B cell (primary cell): Measurements from ENCODE around the gene FOXA3. TPM values are rescaled to one million over a fixed set of nuclear protein-coding genes. Genes with fewer than 3 reads are reported as not detected.

Source experiments
- ATAC-seq: fragments of 200-7000 bp; cut with Tn5 transposase; one replicate; pipeline ENCODE4 v1.10.0; 2021; ENCODE audit warnings: low read depth, mild to moderate bottlenecking, moderate number of reproducible peaks, moderate library complexity
- CTCF ChIA-PET: fragments of 350-600 bp; sonication (Branson Sonifier 250); formaldehyde crosslinking; loops from one replicate; lab custom pipeline; 2021; ENCODE audit warnings: antibody characterized with exemption, inconsistent platforms; lab: Charles Lee
- POLR2A ChIA-PET: fragments of 350-600 bp; sonication (Branson Sonifier 250); formaldehyde crosslinking; loops from one replicate; lab custom pipeline; 2021; ENCODE audit warnings: antibody characterized with exemption; lab: Charles Lee
- DNase-seq: peaks from one replicate; pipeline ENCODE4 v3.0.0; 2013
- H2AFZ ChIP-seq: 2 replicates; pipeline ENCODE4 v1.6.1; 2012; ENCODE audit warnings: mild to moderate bottlenecking, low read depth, low read length; ENCODE audit not compliant: insufficient read depth, poor library complexity, severe bottlenecking
- H3K27ac ChIP-seq, 2 donors: 1 replicate in 1 of 2; 2 replicates in 1 of 2; pipeline ENCODE4 v1.5.1; 2012 to 2013; ENCODE audit warnings: low read length in 2 of 2, mild to moderate bottlenecking in 2 of 2, moderate library complexity in 1 of 2
- H3K27me3 ChIP-seq, 4 experiments: fragments of 200-600 bp in 1 of 4; sonication (generic) in 1 of 4; replicated peaks in 1 of 4; 1 replicate in 2 of 4; 2 replicates in 2 of 4; pipeline versions ENCODE4 v1.6.1 to v1.7.0; 2013 to 2016; ENCODE audit warnings: low read length in 3 of 4, mild to moderate bottlenecking in 2 of 4, mixed read lengths in 1 of 4, moderate library complexity in 1 of 4; ENCODE audit not compliant: insufficient read depth in 4 of 4, control insufficient read depth in 3 of 4; ENCODE audit errors: control extremely low read depth in 1 of 4
- H3K36me3 ChIP-seq, 2 experiments: replicated peaks in 1 of 2; 1 replicate in 1 of 2; 2 replicates in 1 of 2; pipeline versions ENCODE4 v1.6.1 to v1.7.1; 2013; ENCODE audit warnings: low read length in 1 of 2; ENCODE audit not compliant: insufficient read depth in 2 of 2, control insufficient read depth in 1 of 2; ENCODE audit errors: control extremely low read depth in 1 of 2, extremely low read depth in 1 of 2
- H3K4me1 ChIP-seq, 2 donors: fragments of 200-600 bp in 1 of 2; sonication (generic) in 1 of 2; 1 replicate in 1 of 2; 2 replicates in 1 of 2; pipeline versions ENCODE4 v1.5.1 to v1.6.1; 2013 to 2017; ENCODE audit warnings: low read length in 2 of 2; ENCODE audit not compliant: control insufficient read depth in 2 of 2, insufficient read depth in 2 of 2
- H3K4me2 ChIP-seq: replicated peaks from 2 replicates; pipeline ENCODE3; 2012; ENCODE audit warnings: mild to moderate bottlenecking, low read depth, low read length; ENCODE audit not compliant: poor library complexity, severe bottlenecking
- H3K4me3 ChIP-seq, 5 experiments: fragments of 200-600 bp in 1 of 5; sonication (generic) in 1 of 5; 1 replicate in 3 of 5; 2 replicates in 2 of 5; pipeline versions ENCODE4 v1.5.1 to v1.7.0; 2011 to 2016; ENCODE audit warnings: low read length in 4 of 5, mild to moderate bottlenecking in 4 of 5, low read depth in 2 of 5, control low read depth in 1 of 5, moderate library complexity in 1 of 5; ENCODE audit not compliant: insufficient read depth in 1 of 5; ENCODE audit errors: control extremely low read depth in 1 of 5, extremely low read depth in 1 of 5
- H3K79me2 ChIP-seq: fragments of 200-600 bp; sonication (generic); one replicate; pipeline ENCODE4 v1.6.0; 2016; ENCODE audit warnings: low read length; ENCODE audit not compliant: control insufficient read depth, insufficient read depth
- H3K9ac ChIP-seq: fragments of 200-600 bp; sonication (generic); 2 replicates; pipeline ENCODE4 v1.6.1; 2017; ENCODE audit warnings: mild to moderate bottlenecking, low read length, moderate library complexity
- H3K9me3 ChIP-seq, 3 donors: one replicate each; pipeline versions ENCODE4 v1.6.1 to v1.7.1; 2013; ENCODE audit warnings: low read length in 2 of 3; ENCODE audit not compliant: control insufficient read depth in 2 of 3, insufficient read depth in 1 of 3; ENCODE audit errors: control extremely low read depth in 1 of 3
- H4K20me1 ChIP-seq: 2 replicates; pipeline ENCODE4 v1.6.0; 2012; ENCODE audit warnings: mild to moderate bottlenecking, low read length; ENCODE audit not compliant: insufficient read depth, control insufficient read depth, poor library complexity, severe bottlenecking
- H3K27ac Mint-ChIP-seq: one replicate; pipeline ENCODE4 v1.8.0; 2021; ENCODE audit warnings: mixed read lengths
- H3K27me3 Mint-ChIP-seq: one replicate; pipeline ENCODE4 v1.8.0; 2021; ENCODE audit warnings: mixed read lengths
- H3K4me1 Mint-ChIP-seq: one replicate; pipeline ENCODE4 v1.8.0; 2021; ENCODE audit warnings: mixed read lengths
- H3K4me3 Mint-ChIP-seq: one replicate; pipeline ENCODE4 v1.8.0; 2021; ENCODE audit warnings: mixed read lengths
- H3K9me3 Mint-ChIP-seq: one replicate; pipeline ENCODE4 v1.8.0; 2022; ENCODE audit warnings: mixed read lengths; ENCODE audit not compliant: insufficient read depth
- EZH2 ChIP-seq: IDR thresholded peaks from 2 replicates; pipeline ENCODE4 v1.6.1; 2012; ENCODE audit warnings: borderline replicate concordance, low read depth, mild to moderate bottlenecking, moderate library complexity, low read length; ENCODE audit not compliant: insufficient read depth, poor library complexity, severe bottlenecking
- WGBS: methylation state at CpG from one replicate; pipeline ENCODE4 v1.1.5; 2013; ENCODE audit warnings: missing lambda C conversion rate; ENCODE audit not compliant: insufficient coverage; 5-methylcytosine and 5-hydroxymethylcytosine counted together
- intact Hi-C: fragments of 100-400 bp; cut with micrococcal nuclease; formaldehyde crosslinking; loops from one replicate; pipeline ENCODE4 v1.10.0; 2022
- polyA plus RNA-seq: library from polyadenylated mRNA; depleted of rRNA; stranded (reverse); fragments of >200 nt; gene quantifications from 2 replicates; pipeline ENCODE4 v1.2.3, GENCODE V29; 2012
- total RNA-seq, 2 donors: library from RNA; stranded (reverse); fragments of 120-200 nt in 1 of 2; gene quantifications; 1 replicate in 1 of 2; 2 replicates in 1 of 2; pipeline versions ENCODE4 v1.2.3 to v1.2.4, GENCODE V29; 2013 to 2022
- TF ChIP-seq, protein P1 (sequence below): fragments of 200-600 bp; IDR thresholded peaks from one replicate; pipeline ENCODE4 v1.8.0; 2022; ENCODE audit warnings: antibody characterized with exemption, mild to moderate bottlenecking

Gene FOXA3
- total and polyA plus RNA-seq, 2 donors (not counting 1 experiment from before 2014, with no cell fraction given) = not detected

DNA sequence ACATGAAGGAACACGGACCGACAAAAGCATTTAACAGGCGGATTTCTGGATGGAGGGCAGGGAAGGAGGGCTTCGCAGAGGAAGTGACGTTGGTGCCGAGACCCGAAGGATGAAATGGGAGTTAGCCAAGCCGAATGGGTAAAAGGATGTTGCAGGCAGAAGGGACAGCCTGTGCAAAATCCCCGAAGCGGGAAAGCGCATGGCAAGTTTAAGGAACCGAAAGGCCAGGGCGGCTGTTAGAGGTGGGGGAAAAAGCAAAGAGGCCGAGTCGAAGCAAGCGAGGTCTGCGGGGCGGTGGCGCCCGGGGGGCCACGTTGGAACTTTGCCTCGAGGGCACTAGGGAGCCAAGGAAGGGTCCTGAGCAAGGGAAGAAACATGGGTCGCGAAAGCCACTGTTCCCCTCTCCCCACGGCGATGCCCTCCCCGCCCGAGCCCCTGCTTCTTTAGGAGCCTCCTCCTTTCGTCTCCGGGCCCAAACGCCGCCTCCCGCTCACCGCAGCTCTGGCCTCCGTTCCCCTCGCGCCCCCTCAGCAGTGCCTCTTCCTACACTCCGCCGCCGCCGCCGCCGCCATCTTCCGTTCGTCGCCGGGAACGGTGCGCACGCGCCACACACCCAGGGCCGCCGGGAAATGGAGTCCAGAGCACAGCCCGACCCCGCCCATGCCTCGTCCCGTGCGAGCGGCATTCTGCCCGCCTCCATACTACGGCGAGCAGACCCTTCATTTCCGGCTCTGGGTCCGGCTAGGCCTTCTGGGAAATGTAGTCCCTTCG is 1.4 kb upstream of the FOXA3 start, which contains the start of gene SYMPK:
Gene SYMPK (minus strand): TSS at position 584 of the 771 bp plus-strand sequence. CDS start 8,652 bp downstream, outside the sequence.
- H3K27me3 ChIP-seq = peaks cover 0 to 14% (median 6%) of the 10 kb centered on the region in 4 experiments
- intact Hi-C loops = loop anchor here (1.0 to 2.0 kb wide), 10 partner anchors 24 to 988 kb away; partner anchors contain the start of genes AP2S1, CCDC61, DMWD and FBXO46
- H3K4me1 Mint-ChIP-seq = peaks cover 34% of the 10 kb centered on the region

More for the DNA sequence above, 1.4 kb upstream of the FOXA3 start, which contains the start of gene SYMPK:
- Histone ChIP-seq H3K79me2 (peaks cover 45% of the 10 kb centered on the region), H3K9me3 (peaks cover 0 to 4% (median 0%) of the 10 kb centered on the region in 3 donors), H2AFZ (peak within 1 kb of the TSS; percentile 86), H3K4me1 (peaks cover 27 to 33% of the 10 kb centered on the region in 2 donors), H3K4me3 (peak within 1 kb of the TSS; percentile 66 to 87 (median 83)), H3K9ac (peak within 1 kb of the TSS; percentile 77), H3K27ac (peak within 1 kb of the TSS; percentile 93 to 95), H3K4me2 (peak within 1 kb of the TSS; percentile 95), H3K36me3 (peaks cover 0 to 23% of the 10 kb centered on the region in 2 experiments), H4K20me1 (peaks cover 14% of the 10 kb centered on the region)
- peak; percentile 98 for DNase-seq
- POLR2A ChIA-PET = interaction anchor here (0.6 to 2.0 kb wide), 8 partner anchors 22 to 170 kb away, joined by 3 to 9 read pairs (median 5); partner anchors contain the start of genes IRF2BP1, MYPOP, QPCTL and SIX5
- H3K27me3 Mint-ChIP-seq = peaks cover 10% of the 10 kb centered on the region
- ATAC-seq = peak; percentile 95
- CTCF ChIA-PET = interaction anchor here (1.0 to 3.0 kb wide), 7 partner anchors 17 to 171 kb away, joined by 3 to 24 read pairs (median 8); partner anchors contain the start of genes IRF2BP1, MYPOP, SIX5 and SNRPD2
- TF ChIP-seq, protein P1, sequence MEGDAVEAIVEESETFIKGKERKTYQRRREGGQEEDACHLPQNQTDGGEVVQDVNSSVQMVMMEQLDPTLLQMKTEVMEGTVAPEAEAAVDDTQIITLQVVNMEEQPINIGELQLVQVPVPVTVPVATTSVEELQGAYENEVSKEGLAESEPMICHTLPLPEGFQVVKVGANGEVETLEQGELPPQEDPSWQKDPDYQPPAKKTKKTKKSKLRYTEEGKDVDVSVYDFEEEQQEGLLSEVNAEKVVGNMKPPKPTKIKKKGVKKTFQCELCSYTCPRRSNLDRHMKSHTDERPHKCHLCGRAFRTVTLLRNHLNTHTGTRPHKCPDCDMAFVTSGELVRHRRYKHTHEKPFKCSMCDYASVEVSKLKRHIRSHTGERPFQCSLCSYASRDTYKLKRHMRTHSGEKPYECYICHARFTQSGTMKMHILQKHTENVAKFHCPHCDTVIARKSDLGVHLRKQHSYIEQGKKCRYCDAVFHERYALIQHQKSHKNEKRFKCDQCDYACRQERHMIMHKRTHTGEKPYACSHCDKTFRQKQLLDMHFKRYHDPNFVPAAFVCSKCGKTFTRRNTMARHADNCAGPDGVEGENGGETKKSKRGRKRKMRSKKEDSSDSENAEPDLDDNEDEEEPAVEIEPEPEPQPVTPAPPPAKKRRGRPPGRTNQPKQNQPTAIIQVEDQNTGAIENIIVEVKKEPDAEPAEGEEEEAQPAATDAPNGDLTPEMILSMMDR = no peak
- no peak for TF ChIP-seq EZH2
- H3K9me3 Mint-ChIP-seq = no peaks in the 10 kb centered on the region
- under 1% methylated on average over 65 of the region's 65 CpGs for WGBS
- peak within 1 kb of the TSS; percentile 98 for H3K27ac Mint-ChIP-seq
- peak within 1 kb of the TSS; percentile 91 for H3K4me3 Mint-ChIP-seq
